ENCODE results near the gene IFIH1. TPM values are rescaled to one million over a fixed set of nuclear protein-coding genes. Genes with fewer than 3 reads are reported as not detected.

Gene IFIH1
- total and polyA plus RNA-seq, 9 of the 15 experiments (the other 6 are each of a cell fraction or from before 2014, with no cell fraction given) = 0.15 to 1.2 (median 0.60) TPM; not detected in 1

DNA sequence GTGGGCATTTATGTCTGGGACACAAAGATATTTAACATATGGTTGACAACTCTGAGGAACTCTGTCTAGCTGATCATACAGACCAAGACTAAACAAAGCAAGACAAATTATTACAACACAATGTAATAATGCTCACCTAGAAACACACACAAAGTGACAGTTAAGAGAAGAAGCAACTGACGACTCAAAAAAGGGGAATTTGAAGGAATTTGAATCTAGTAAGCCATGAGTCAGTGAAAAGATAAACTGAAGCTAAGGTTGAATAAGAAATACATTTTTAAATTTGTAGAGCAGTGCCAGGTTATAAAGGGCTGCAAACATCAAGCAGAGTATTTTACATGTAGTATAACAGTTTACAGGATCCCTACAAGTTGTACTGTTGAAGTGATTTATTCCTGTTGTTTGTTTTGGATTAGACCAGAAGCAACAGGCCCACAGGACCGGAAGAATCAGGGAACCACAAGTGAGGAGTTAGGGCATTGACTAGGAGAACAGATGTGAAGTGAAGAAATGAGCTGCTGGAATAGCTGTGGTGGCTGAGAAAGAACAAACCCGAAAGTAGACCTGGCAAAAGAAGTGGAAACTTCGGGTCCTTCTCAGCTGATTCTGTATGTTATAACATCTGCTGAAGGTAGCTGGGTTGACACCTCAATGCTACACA lies 35.6 kb downstream of the IFIH1 start:
- H3K4me1 ChIP-seq (replicated peaks in 1 of 2; ENCODE audit: control insufficient read depth in 2 of 2, insufficient read depth in 2 of 2, low read length in 2 of 2) = no peaks in the 10 kb centered on the region
- intact Hi-C loops (cut with micrococcal nuclease) = no loop called here
- no peaks in the 10 kb centered on the region for H3K9me3 ChIP-seq (replicated peaks; ENCODE audit: control insufficient read depth, insufficient read depth, low read depth, low read length)
- no peaks in the 10 kb centered on the region for H3K27me3 ChIP-seq (ENCODE audit: control insufficient read depth in 2 of 2, insufficient read depth in 2 of 2, low read length in 2 of 2)
- ChIA-PET POLR2A (no interaction called here), CTCF (ENCODE audit: low intra/inter-chr PET ratio) (no interaction called here)
- H3K27ac ChIP-seq (ENCODE audit: extremely low read depth, low read depth, low read length) = no peak overlapping the region
- H3K79me2 ChIP-seq (ENCODE audit: control insufficient read depth, insufficient read depth, low read length) = no peaks in the 10 kb centered on the region
- BruUV-seq (replicated peaks) = no TSS peak
- DNase-seq (ENCODE audit: extremely low read depth in 1 of 4, low spot score in 3 of 4) (no peak), ATAC-seq (no peak), FAIRE-seq (no peak)
- H3K9me1 ChIP-seq (ENCODE audit: control insufficient read depth, insufficient read depth, low read length) = no peaks in the 10 kb centered on the region
- H3K9ac ChIP-seq (ENCODE audit: insufficient read depth in 1 of 2, low read depth in 2 of 2, low read length in 2 of 2) = no peak overlapping the region
- H3K4me3 ChIP-seq = no peak overlapping the region
- in situ Hi-C loops (cut with MboI) = no loop called here
- no peak overlapping the region for H3K4me2 ChIP-seq (ENCODE audit: insufficient read depth, low read length)
- WGBS (ENCODE audit: insufficient coverage, low coverage, missing lambda C conversion rate) = 0% methylated on average over 4 of the region's 4 CpGs
- H3K36me3 ChIP-seq (ENCODE audit: control insufficient read depth, insufficient read depth, low read length) = no peaks in the 10 kb centered on the region
- H4K20me1 ChIP-seq (replicated peaks; ENCODE audit: control insufficient read depth, insufficient read depth, low read length) = no peaks in the 10 kb centered on the region
- TF ChIP-seq ZNF764 (CRISPR knock-in tag; IDR thresholded peaks at IDR 0.05; ENCODE audit: low read depth) = no peak
- TF ChIP-seq FOS (IDR thresholded peaks at IDR 0.05; ENCODE audit: extremely low read depth, insufficient read length) = no peak
- no peak for TF ChIP-seq ARID1B (IDR thresholded peaks at IDR 0.05)
- TF ChIP-seq, protein P1, sequence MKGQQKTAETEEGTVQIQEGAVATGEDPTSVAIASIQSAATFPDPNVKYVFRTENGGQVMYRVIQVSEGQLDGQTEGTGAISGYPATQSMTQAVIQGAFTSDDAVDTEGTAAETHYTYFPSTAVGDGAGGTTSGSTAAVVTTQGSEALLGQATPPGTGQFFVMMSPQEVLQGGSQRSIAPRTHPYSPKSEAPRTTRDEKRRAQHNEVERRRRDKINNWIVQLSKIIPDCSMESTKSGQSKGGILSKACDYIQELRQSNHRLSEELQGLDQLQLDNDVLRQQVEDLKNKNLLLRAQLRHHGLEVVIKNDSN (CRISPR knock-in tag; IDR thresholded peaks at IDR 0.05) = no peak
- TF ChIP-seq BRF1 (IDR thresholded peaks at IDR 0.05; ENCODE audit: borderline replicate concordance, extremely low read depth, insufficient read length) = no peak
- TF ChIP-seq PHB (CRISPR knock-in tag; IDR thresholded peaks at IDR 0.05) = no peak
- no peak for TF ChIP-seq ERF (CRISPR knock-in tag; IDR thresholded peaks at IDR 0.05)
- TF ChIP-seq ZFPM2 (CRISPR knock-in tag; IDR thresholded peaks at IDR 0.05) = no peak
- no peak for TF ChIP-seq MTA2 (IDR thresholded peaks at IDR 0.05; ENCODE audit: low read depth)
- TF ChIP-seq, protein P2, sequence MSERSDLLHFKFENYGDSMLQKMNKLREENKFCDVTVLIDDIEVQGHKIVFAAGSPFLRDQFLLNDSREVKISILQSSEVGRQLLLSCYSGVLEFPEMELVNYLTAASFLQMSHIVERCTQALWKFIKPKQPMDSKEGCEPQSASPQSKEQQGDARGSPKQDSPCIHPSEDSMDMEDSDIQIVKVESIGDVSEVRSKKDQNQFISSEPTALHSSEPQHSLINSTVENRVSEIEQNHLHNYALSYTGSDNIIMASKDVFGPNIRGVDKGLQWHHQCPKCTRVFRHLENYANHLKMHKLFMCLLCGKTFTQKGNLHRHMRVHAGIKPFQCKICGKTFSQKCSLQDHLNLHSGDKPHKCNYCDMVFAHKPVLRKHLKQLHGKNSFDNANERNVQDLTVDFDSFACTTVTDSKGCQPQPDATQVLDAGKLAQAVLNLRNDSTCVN (CRISPR knock-in tag; IDR thresholded peaks at IDR 0.05) = no peak
- TF ChIP-seq KLF13 (tag; IDR thresholded peaks at IDR 0.05; ENCODE audit: borderline replicate concordance, low read depth) = no peak
- H2AFZ ChIP-seq (ENCODE audit: low read depth, low read length) = no peak overlapping the region

All from K562 (cell line).